B cell (primary cell): ENCODE measurements around the gene LYRM1.

Experiments
- CTCF ChIP-seq: fragments of 200-600 bp; IDR thresholded peaks from one replicate; pipeline ENCODE4 v1.8.0; 2022; ENCODE audit warnings: antibody characterized with exemption, mild to moderate bottlenecking
- EZH2 ChIP-seq: IDR thresholded peaks from 2 replicates; pipeline ENCODE4 v1.6.1; 2012; ENCODE audit warnings: borderline replicate concordance, low read depth, mild to moderate bottlenecking, moderate library complexity, low read length; ENCODE audit not compliant: insufficient read depth, poor library complexity, severe bottlenecking

- TF ChIP-seq CTCF (no peak), EZH2 (no peak)
Observed at GRCh38 chr16:20956319-20956718, 55.7 kb downstream of the LYRM1 start.
